Measurements from ENCODE around the gene CLDN16. TPM values are rescaled to one million over a fixed set of nuclear protein-coding genes. Genes with fewer than 3 reads are reported as not detected.

CLDN16 gene
- total RNA-seq, 1 donor from 2014 or later, result 0.14 TPM

- Histone ChIP-seq H3K9me3 (no peaks in the 10 kb centered on the region), H3K27me3 (no peaks in the 10 kb centered on the region), H3K36me3 (no peaks in the 10 kb centered on the region), H3K4me1 (no peaks in the 10 kb centered on the region), H3K27ac (no peak within 1 kb of the TSS), H3K4me3 (no peak within 1 kb of the TSS)
- intact Hi-C loops (cut with DNase I), result no loop called here
- no peak for DNase-seq
- ATAC-seq, result no peak
- TF ChIP-seq CTCF (IDR thresholded peaks at IDR 0.05), result no peak
Observed at GRCh38 chr3:190449801-190450200, 61.8 kb downstream of the CLDN16 start, which contains the start of gene TMEM207. TMEM207 (minus strand) TSS chr3:190449901; CDS start chr3:190449809, 92 bp downstream.

GRCh38 chr3:190455828-190456227 is 67.9 kb downstream of the CLDN16 start:
- H3K9me3 ChIP-seq, result no peaks in the 10 kb centered on the region
- H3K27ac ChIP-seq, result no peak overlapping the region
- ATAC-seq (no peak), DNase-seq (no peak)
- intact Hi-C loops (cut with DNase I), result no loop called here
- no peaks in the 10 kb centered on the region for H3K36me3 ChIP-seq
- no peak overlapping the region for H3K4me3 ChIP-seq
- no peaks in the 10 kb centered on the region for H3K4me1 ChIP-seq
- TF ChIP-seq CTCF (IDR thresholded peaks at IDR 0.05), result no peak
- H3K27me3 ChIP-seq, result no peaks in the 10 kb centered on the region

GRCh38 chr3:190456770-190457169 is 68.8 kb downstream of the CLDN16 start:
- no peak for ATAC-seq
- H3K4me3 ChIP-seq, result no peak overlapping the region
- no peaks in the 10 kb centered on the region for H3K9me3 ChIP-seq
- no peaks in the 10 kb centered on the region for H3K4me1 ChIP-seq
- no peak for TF ChIP-seq CTCF (IDR thresholded peaks at IDR 0.05)
- H3K27ac ChIP-seq, result no peak overlapping the region
- H3K36me3 ChIP-seq, result no peaks in the 10 kb centered on the region
- H3K27me3 ChIP-seq, result no peaks in the 10 kb centered on the region
- no peak for DNase-seq
- intact Hi-C loops (cut with DNase I), result no loop called here

- no peak for DNase-seq
- Histone ChIP-seq H3K36me3 (no peaks in the 10 kb centered on the region), H3K27ac (no peak overlapping the region), H3K4me3 (no peak overlapping the region), H3K9me3 (no peaks in the 10 kb centered on the region), H3K4me1 (no peaks in the 10 kb centered on the region), H3K27me3 (no peaks in the 10 kb centered on the region)
- no peak for TF ChIP-seq CTCF (IDR thresholded peaks at IDR 0.05)
- intact Hi-C loops (cut with DNase I), result no loop called here
- ATAC-seq, result no peak
Observed at GRCh38 chr3:190458040-190458439, 70.1 kb downstream of the CLDN16 start.

Other genes with a start within 250 kb of the CLDN16 start
- gene CLDN1, start 65.7 kb upstream of the CLDN16 start, total RNA-seq, result 14.6 TPM
- not detected for gene TMEM207, start 61.7 kb downstream of the CLDN16 start, total RNA-seq
- 34.6 TPM for gene IL1RAP, start 125.9 kb downstream of the CLDN16 start, total RNA-seq

Data from upper lobe of right lung (tissue), 1 donor.